Ishikawa (cell line): ENCODE results near the gene NUB1.

ENCODE experiments used
- EP300 ChIP-seq: IDR thresholded peaks from 2 replicates; pipeline ENCODE4 v1.6.1; 2012; ENCODE audit warnings: borderline replicate concordance
- NFIC ChIP-seq: IDR thresholded peaks from 2 replicates; pipeline ENCODE4 v1.6.1; 2012
- TAF1 ChIP-seq: IDR thresholded peaks from 2 replicates; pipeline ENCODE4 v1.6.1; 2012; ENCODE audit warnings: low read depth, mild to moderate bottlenecking

DNA sequence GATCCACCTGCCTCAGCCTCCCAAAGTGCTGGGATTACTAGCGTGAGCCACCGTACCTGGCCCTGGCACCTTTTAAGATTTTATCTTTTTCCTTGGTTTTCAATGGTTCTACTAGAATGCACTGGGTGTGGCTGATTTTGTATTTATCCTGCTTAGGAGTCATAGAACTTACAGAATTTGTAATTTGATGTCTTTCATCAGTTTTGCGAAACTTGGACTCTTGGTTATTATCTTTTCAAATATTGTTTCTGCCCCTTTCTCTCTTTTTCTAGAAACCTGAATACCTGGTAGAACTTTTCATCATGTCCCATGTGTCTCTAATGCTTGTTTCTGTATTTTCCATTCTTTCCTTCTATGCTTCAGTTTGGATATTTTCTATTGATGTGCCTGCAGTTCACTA lies 2.8 kb upstream of the NUB1 start:
- TF ChIP-seq TAF1 (no peak), EP300 (no peak), NFIC (no peak)
